Parathyroid adenoma (tissue), 2 donors: Measurements from ENCODE around the gene BCR.

Experiments
- H2AFZ ChIP-seq: fragments of 300-600 bp; sonication (generic); one replicate; pipeline ENCODE4 v1.7.0; 2017; ENCODE audit warnings: antibody characterized with exemption, mild to moderate bottlenecking
- H3K27ac ChIP-seq: fragments of 300-600 bp; sonication (generic); one replicate; pipeline ENCODE4 v1.7.0; 2017
- H3K27me3 ChIP-seq: fragments of 300-600 bp; sonication (generic); one replicate; pipeline ENCODE4 v1.7.0; 2017; ENCODE audit warnings: low read length; ENCODE audit not compliant: control insufficient read depth, insufficient read depth
- H3K36me3 ChIP-seq: fragments of 300-600 bp; sonication (generic); one replicate; pipeline ENCODE4 v1.7.0; 2017; ENCODE audit warnings: low read length; ENCODE audit not compliant: control insufficient read depth, insufficient read depth
- H3K4me1 ChIP-seq: fragments of 300-600 bp; sonication (generic); one replicate; pipeline ENCODE4 v1.7.0; 2017; ENCODE audit warnings: control low read depth
- H3K4me2 ChIP-seq: fragments of 300-600 bp; sonication (generic); one replicate; pipeline ENCODE4 v1.7.0; 2017; ENCODE audit warnings: low read length
- H3K4me3 ChIP-seq: fragments of 300-600 bp; sonication (generic); one replicate; pipeline ENCODE4 v1.7.0; 2017; ENCODE audit warnings: low read depth, low read length
- H3K79me2 ChIP-seq: fragments of 300-600 bp; sonication (generic); one replicate; pipeline ENCODE4 v1.7.0; 2017; ENCODE audit warnings: control low read depth
- H3K9ac ChIP-seq: fragments of 300-600 bp; sonication (generic); one replicate; pipeline ENCODE4 v1.7.0; 2017; ENCODE audit warnings: mild to moderate bottlenecking
- H3K9me3 ChIP-seq: fragments of 300-600 bp; sonication (generic); one replicate; pipeline ENCODE4 v1.7.0; 2017; ENCODE audit warnings: low read length; ENCODE audit not compliant: control insufficient read depth
- TF ChIP-seq, protein P1 (sequence below): fragments of 300-600 bp; sonication (generic); IDR thresholded peaks from one replicate; pipeline ENCODE4 v1.7.0; 2017; ENCODE audit warnings: antibody characterized with exemption, mild to moderate bottlenecking
- donor health status: primary hyperparathyroidism.

BCR gene

DNA sequence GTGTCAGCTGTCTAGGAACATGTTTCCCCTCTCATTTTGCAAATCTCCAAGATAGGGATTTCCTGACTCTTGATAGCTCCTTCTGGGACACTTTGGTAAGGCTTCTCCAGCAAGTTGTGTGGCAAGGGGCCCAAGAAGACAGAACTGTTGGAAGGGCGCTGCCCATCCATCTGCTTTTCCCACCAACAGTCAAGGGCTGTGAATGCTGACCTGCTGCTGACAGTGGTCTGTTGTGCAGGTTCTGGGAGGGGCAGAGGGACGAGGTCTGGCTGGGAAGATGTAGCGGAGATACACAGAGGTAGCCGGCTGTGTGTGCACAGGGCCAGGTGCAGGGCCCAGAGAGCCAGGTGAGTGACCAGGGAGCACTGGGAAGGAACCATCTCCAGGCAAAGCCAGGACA lies 12.2 kb downstream of the BCR start:
- no peak overlapping the region for H3K27ac ChIP-seq
- H3K9me3 ChIP-seq, result no peaks in the 10 kb centered on the region
- H3K79me2 ChIP-seq, result peaks cover 11% of the 10 kb centered on the region
- H3K36me3 ChIP-seq, result no peaks in the 10 kb centered on the region
- H3K4me2 ChIP-seq, result no peak overlapping the region
- H3K4me3 ChIP-seq, result no peak overlapping the region
- no peaks in the 10 kb centered on the region for H3K27me3 ChIP-seq
- no peaks in the 10 kb centered on the region for H3K4me1 ChIP-seq
- no peak overlapping the region for H2AFZ ChIP-seq
- TF ChIP-seq, protein P1, sequence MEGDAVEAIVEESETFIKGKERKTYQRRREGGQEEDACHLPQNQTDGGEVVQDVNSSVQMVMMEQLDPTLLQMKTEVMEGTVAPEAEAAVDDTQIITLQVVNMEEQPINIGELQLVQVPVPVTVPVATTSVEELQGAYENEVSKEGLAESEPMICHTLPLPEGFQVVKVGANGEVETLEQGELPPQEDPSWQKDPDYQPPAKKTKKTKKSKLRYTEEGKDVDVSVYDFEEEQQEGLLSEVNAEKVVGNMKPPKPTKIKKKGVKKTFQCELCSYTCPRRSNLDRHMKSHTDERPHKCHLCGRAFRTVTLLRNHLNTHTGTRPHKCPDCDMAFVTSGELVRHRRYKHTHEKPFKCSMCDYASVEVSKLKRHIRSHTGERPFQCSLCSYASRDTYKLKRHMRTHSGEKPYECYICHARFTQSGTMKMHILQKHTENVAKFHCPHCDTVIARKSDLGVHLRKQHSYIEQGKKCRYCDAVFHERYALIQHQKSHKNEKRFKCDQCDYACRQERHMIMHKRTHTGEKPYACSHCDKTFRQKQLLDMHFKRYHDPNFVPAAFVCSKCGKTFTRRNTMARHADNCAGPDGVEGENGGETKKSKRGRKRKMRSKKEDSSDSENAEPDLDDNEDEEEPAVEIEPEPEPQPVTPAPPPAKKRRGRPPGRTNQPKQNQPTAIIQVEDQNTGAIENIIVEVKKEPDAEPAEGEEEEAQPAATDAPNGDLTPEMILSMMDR, result no peak
- H3K9ac ChIP-seq, result no peak overlapping the region

DNA sequence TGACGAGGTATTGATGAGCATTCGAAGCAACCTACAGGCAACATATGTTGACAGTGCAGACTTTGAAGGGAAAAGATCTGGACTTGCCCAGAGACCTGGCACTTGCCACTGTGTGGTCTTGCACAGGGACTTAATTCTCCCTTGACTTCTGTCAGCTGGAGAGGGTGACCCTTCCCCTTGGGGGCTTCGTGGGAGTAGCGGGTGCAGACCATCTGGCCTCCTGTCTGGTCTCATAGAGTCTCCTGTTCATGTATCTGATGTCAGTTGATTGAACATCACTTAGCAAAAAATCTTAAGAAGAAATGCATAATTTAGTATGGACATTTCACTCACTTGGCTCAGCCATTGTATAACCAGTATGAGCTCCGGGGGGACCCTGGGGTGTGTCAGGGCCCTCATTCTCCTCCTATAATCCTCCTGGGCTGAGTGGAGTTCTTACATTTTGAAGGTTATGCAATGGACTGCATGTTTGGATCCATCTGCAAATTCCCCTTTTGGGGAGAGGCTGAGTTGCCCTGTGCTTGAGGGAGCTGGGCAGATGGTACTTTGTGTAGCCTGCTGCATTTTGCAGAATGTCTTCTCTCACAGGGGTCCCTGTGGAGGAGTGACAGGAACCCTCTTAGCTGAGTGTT lies 13.0 kb downstream of the BCR start:
- no peak overlapping the region for H3K4me2 ChIP-seq
- H2AFZ ChIP-seq, result no peak overlapping the region
- H3K79me2 ChIP-seq, result peaks cover 11% of the 10 kb centered on the region
- no peaks in the 10 kb centered on the region for H3K36me3 ChIP-seq
- H3K27ac ChIP-seq, result no peak overlapping the region
- TF ChIP-seq, protein P1, result no peak
- no peak overlapping the region for H3K9ac ChIP-seq
- no peaks in the 10 kb centered on the region for H3K27me3 ChIP-seq
- H3K4me3 ChIP-seq, result no peak overlapping the region
- H3K4me1 ChIP-seq, result no peaks in the 10 kb centered on the region
- H3K9me3 ChIP-seq, result no peaks in the 10 kb centered on the region

DNA sequence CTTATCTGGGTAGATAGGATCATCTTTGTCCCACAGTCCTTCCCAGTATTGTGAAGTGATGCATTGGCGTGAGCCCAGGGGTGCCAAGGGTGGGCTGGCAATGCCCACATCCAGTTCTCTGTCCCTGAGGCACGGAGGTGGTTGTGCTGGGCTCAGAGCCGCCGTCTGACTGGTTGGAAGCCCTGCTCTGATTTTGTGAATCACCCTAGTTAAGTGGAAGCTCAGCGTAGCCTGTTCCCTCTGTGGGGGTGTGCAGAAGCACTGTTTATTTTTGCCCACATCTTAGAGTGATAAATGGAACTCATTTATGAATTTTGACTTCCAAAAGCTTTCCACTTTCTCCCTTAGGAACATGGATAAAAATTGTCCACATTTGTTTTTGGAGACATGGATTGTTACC lies 13.6 kb downstream of the BCR start:
- Histone ChIP-seq H3K27me3 (no peaks in the 10 kb centered on the region), H3K9ac (no peak overlapping the region), H2AFZ (no peak overlapping the region), H3K27ac (no peak overlapping the region), H3K9me3 (no peaks in the 10 kb centered on the region), H3K36me3 (no peaks in the 10 kb centered on the region), H3K4me2 (no peak overlapping the region), H3K4me3 (no peak overlapping the region), H3K79me2 (peaks cover 11% of the 10 kb centered on the region), H3K4me1 (no peaks in the 10 kb centered on the region)
- TF ChIP-seq, protein P1, result no peak

DNA sequence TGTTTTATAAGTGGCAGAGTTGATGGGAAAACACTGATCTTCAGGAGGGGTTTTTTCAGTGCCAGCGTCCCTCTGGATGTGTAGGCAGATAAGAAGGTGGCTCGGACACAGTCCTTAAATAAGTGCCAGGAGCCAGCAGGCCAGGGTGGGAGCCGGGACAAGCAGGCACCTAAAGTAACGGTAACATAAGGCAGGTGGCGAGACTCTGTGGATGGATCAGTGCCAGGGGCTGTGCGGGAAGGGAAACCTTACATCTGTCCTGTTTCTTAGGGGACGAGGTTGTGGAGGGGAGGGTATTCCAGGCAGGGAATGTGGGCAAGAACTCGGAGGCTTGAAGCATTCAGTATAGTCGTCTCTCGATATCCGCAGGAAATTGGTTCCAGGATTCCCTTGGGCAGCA lies 15.9 kb downstream of the BCR start:
- TF ChIP-seq, protein P1, result no peak
- Histone ChIP-seq H3K9me3 (no peaks in the 10 kb centered on the region), H3K4me2 (no peak overlapping the region), H3K27me3 (no peaks in the 10 kb centered on the region), H3K4me3 (no peak overlapping the region), H3K27ac (no peak overlapping the region), H3K36me3 (no peaks in the 10 kb centered on the region), H3K4me1 (no peaks in the 10 kb centered on the region), H3K79me2 (peaks cover 11% of the 10 kb centered on the region), H3K9ac (no peak overlapping the region), H2AFZ (no peak overlapping the region)

DNA sequence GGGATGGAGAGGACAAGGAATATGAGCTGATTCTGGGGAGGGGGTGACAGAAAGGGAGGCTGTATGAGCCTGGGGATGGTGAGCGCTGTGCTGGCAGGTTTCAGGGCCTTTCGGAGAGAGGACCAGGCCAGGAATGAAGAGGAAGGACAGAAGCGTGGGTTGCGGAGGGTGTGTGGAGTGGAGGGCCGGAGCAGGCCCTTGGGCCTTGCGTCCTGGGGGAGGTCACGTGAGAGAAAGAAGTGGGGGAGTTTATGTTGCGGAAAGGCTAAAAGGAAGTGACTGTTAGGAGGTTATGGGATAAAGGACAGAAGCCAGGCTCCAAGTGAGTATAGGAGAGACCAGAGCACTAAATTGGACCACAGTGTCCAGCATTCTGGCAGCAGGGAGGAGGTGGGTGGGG lies 17.5 kb downstream of the BCR start:
- no peak overlapping the region for H3K4me3 ChIP-seq
- H3K27ac ChIP-seq, result no peak overlapping the region
- H3K9ac ChIP-seq, result no peak overlapping the region
- no peaks in the 10 kb centered on the region for H3K4me1 ChIP-seq
- H3K79me2 ChIP-seq, result peaks cover 11% of the 10 kb centered on the region
- H3K9me3 ChIP-seq, result no peaks in the 10 kb centered on the region
- H3K27me3 ChIP-seq, result no peaks in the 10 kb centered on the region
- H2AFZ ChIP-seq, result no peak overlapping the region
- H3K36me3 ChIP-seq, result no peaks in the 10 kb centered on the region
- no peak overlapping the region for H3K4me2 ChIP-seq
- TF ChIP-seq, protein P1, result no peak
